ENCODE data around the gene TSACC. TPM values are rescaled to one million over a fixed set of nuclear protein-coding genes. Genes with fewer than 3 reads are reported as not detected.

Gene TSACC
- total and polyA plus RNA-seq, 2 of the 8 experiments (the other 6 are each of a cell fraction or from before 2014, with no cell fraction given) = 1.0 to 5.0 TPM

- CTCF ChIA-PET (ENCODE audit: partially characterized antibody) = interaction anchor here (0.6 to 6.1 kb wide), 24 partner anchors 8 to 258 kb away, joined by 3 to 53 read pairs (median 3); partner anchors contain the start of genes CCT3 and TSACC
- no peaks in the 10 kb centered on the region for H4K20me1 ChIP-seq (replicated peaks in 1 of 2; ENCODE audit: control insufficient read depth in 1 of 2, insufficient read depth in 2 of 2, low read length in 2 of 2)
- H2BK120ac ChIP-seq (replicated peaks; ENCODE audit: low read depth, low read length) = no peak overlapping the region
- H2AFZ ChIP-seq (ENCODE audit: low read length) = no peak overlapping the region
- H3K27ac ChIP-seq (ENCODE audit: low read depth, low read length) = no peak overlapping the region
- H2BK15ac ChIP-seq (ENCODE audit: low read length) = no peak overlapping the region
- no peak overlapping the region for H2BK12ac ChIP-seq (ENCODE audit: low read depth, low read length)
- H3K4ac ChIP-seq (replicated peaks; ENCODE audit: insufficient read length, low read depth, low read length) = no peak overlapping the region
- no peak overlapping the region for H2BK20ac ChIP-seq (ENCODE audit: low read length)
- 79% methylated on average over 6 of the region's 6 CpGs; no CpG with 5 or more reads in 1 of the 2 experiments for WGBS, 2 experiments (ENCODE audit: extremely low coverage in 1 of 2, insufficient coverage in 1 of 2, insufficient read length in 1 of 2, insufficient replicate concordance in 2 of 2, low coverage in 1 of 2, low lambda C conversion rate in 2 of 2, missing lambda C conversion rate in 1 of 2)
- H3K27me3 ChIP-seq (replicated peaks in 1 of 4; ENCODE audit: control insufficient read depth in 3 of 4, extremely low read depth in 1 of 4, insufficient read depth in 3 of 4, low read length in 3 of 4) = no peaks in the 10 kb centered on the region; a peak in 1 of 7 replicates
- H3K23me2 ChIP-seq (ENCODE audit: low read depth, low read length) = peaks cover 6% of the 10 kb centered on the region; the same call in 1 of the 2 replicates
- DNase-seq (ENCODE audit: low read depth in 1 of 2, low spot score in 2 of 2) (no peak), FAIRE-seq (no peak)
- H2BK5ac ChIP-seq (ENCODE audit: low read depth, low read length) = no peak overlapping the region
- H3K4me1 ChIP-seq (replicated peaks in 1 of 4; ENCODE audit: control insufficient read depth in 3 of 4, insufficient read depth in 4 of 4, low read length in 3 of 4) = peaks cover 0 to 4% (median 2%) of the 10 kb centered on the region in 4 experiments; a peak in 3 of 7 replicates
- H3K9ac ChIP-seq (replicated peaks in 1 of 4; ENCODE audit: extremely low read depth in 1 of 4, low read depth in 3 of 4, low read length in 3 of 4) = no peak overlapping the region
- H3K4me2 ChIP-seq (ENCODE audit: insufficient read depth in 1 of 2, low read depth in 2 of 2, low read length in 2 of 2) = peak overlapping the region; percentile 24 to 49; a peak in 3 of 4 replicates
- H2AK5ac ChIP-seq (ENCODE audit: low read depth, low read length) = no peak overlapping the region
- POLR2A ChIA-PET (ENCODE audit: partially characterized antibody) = interaction anchor here (0.6 to 2.0 kb wide), 6 partner anchors 9 to 359 kb away, joined by 3 to 7 read pairs (median 3); partner anchors contain the start of gene RHBG
- no peaks in the 10 kb centered on the region for H3K9me3 ChIP-seq (ENCODE audit: insufficient read depth in 2 of 2, low read depth in 1 of 2, low read length in 1 of 2)
- peak overlapping the region in 1 of 4 experiments; percentile 58; a peak in 2 of 8 replicates for H3K4me3 ChIP-seq (ENCODE audit: extremely low read depth in 1 of 4, insufficient read depth in 2 of 4, low read depth in 3 of 4, low read length in 4 of 4)
- H3K56ac ChIP-seq (replicated peaks; ENCODE audit: insufficient read length, low read depth, low read length) = no peak overlapping the region
- no peak overlapping the region for H3K14ac ChIP-seq (ENCODE audit: insufficient read length)
- H3K18ac ChIP-seq (ENCODE audit: extremely low read depth, low read length) = no peak overlapping the region; the same call in 1 of the 2 replicates
- no peak overlapping the region for H3K23ac ChIP-seq (ENCODE audit: insufficient read length)
- no peaks in the 10 kb centered on the region for H3K79me2 ChIP-seq (ENCODE audit: control insufficient read depth in 1 of 2, insufficient read depth in 2 of 2, low read length in 2 of 2)
- no peaks in the 10 kb centered on the region for H3K36me3 ChIP-seq (ENCODE audit: control insufficient read depth in 2 of 4, insufficient read depth in 4 of 4, low read length in 3 of 4)
- H3K79me1 ChIP-seq (ENCODE audit: low read depth, low read length) = no peaks in the 10 kb centered on the region
- H4K91ac ChIP-seq (replicated peaks; ENCODE audit: insufficient read length, low read length) = no peak overlapping the region
- H4K5ac ChIP-seq (ENCODE audit: insufficient read length, low read depth, low read length) = no peak overlapping the region
- no peak overlapping the region for H4K8ac ChIP-seq (ENCODE audit: extremely low read depth, insufficient read depth, low read length)
Measured at GRCh38 chr1:156356262-156356874, 18.0 kb downstream of the TSACC start.

All from H1 (cell line).